Activated T-helper 1 cell treated with anti-CD3 and anti-CD28 coated beads, Interleukin-12 subunit alpha, Interleukin-12 subunit beta, Interleukin-2, Interleukin-4 antibody, amounts not matched to agents 30 ng/mL and 10 ng/mL and 1 ng/mL, durations not matched to agents 14 hours and 24 hours and 36 hours (primary cell): ENCODE results near the gene CCDC172. TPM values are rescaled to one million over a fixed set of nuclear protein-coding genes. Genes with fewer than 3 reads are reported as not detected.

Experiments used
- DNase-seq: peaks from one replicate; pipeline ENCODE4 v3.0.0; 2021; ENCODE audit warnings: low spot score
- H3K27ac Mint-ChIP-seq: one replicate; pipeline ENCODE4 v1.8.0; 2021; ENCODE audit warnings: mild to moderate bottlenecking, mixed read lengths
- H3K27me3 Mint-ChIP-seq: one replicate; pipeline ENCODE4 v1.8.0; 2022; ENCODE audit warnings: mild to moderate bottlenecking, moderate library complexity, mixed read lengths; ENCODE audit not compliant: insufficient read depth
- H3K36me3 Mint-ChIP-seq: one replicate; pipeline ENCODE4 v1.8.0; 2021; ENCODE audit warnings: low read depth, mixed read lengths
- H3K4me1 Mint-ChIP-seq: one replicate; pipeline ENCODE4 v1.8.0; 2021; ENCODE audit warnings: low read depth, mixed read lengths
- H3K4me3 Mint-ChIP-seq: one replicate; pipeline ENCODE4 v1.8.0; 2021; ENCODE audit warnings: mild to moderate bottlenecking, moderate library complexity, mixed read lengths
- H3K9me3 Mint-ChIP-seq: one replicate; pipeline ENCODE4 v1.8.0; 2021; ENCODE audit warnings: mixed read lengths
- intact Hi-C: fragments of 100-400 bp; cut with micrococcal nuclease; formaldehyde crosslinking; loops from one replicate; pipeline ENCODE4 v1.15.1; 2024
- total RNA-seq: library from RNA; stranded (reverse); gene quantifications from 2 replicates; pipeline ENCODE4 v1.2.3, GENCODE V29; 2022

The CCDC172 gene
- total RNA-seq, 1 donor from 2014 or later = not detected

- H3K27ac Mint-ChIP-seq = no peak overlapping the region
- intact Hi-C loops = no loop called here
- no peaks in the 10 kb centered on the region for H3K9me3 Mint-ChIP-seq
- no peak for DNase-seq
- no peaks in the 10 kb centered on the region for H3K36me3 Mint-ChIP-seq
- H3K4me1 Mint-ChIP-seq = no peaks in the 10 kb centered on the region
- H3K4me3 Mint-ChIP-seq = no peak overlapping the region
- H3K27me3 Mint-ChIP-seq = no peaks in the 10 kb centered on the region
These were observed 93.6 kb downstream of the CCDC172 start for GRCh38 chr10:116417821-116418220.

DNA sequence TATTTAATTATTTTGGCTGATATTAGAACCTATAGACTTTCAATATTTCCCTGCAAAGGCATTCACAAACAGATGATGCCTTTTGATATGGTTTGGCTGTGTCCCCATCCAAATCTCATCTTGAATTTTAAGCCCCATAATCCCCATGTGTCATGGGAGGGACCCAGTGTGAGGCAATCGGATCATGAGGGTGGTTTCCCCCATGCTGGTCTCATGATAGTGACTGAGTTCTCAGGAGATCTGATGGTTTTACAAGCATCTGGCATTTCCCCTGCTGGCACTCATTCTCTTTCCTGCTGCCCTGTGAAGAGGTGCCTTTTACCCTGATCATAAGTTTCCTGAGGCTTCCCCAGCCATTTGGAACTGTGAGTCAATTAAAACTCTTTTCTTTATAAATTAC is 94.1 kb downstream of the CCDC172 start:
- no peaks in the 10 kb centered on the region for H3K36me3 Mint-ChIP-seq
- no peaks in the 10 kb centered on the region for H3K4me1 Mint-ChIP-seq
- H3K27me3 Mint-ChIP-seq = no peaks in the 10 kb centered on the region
- no peak overlapping the region for H3K4me3 Mint-ChIP-seq
- intact Hi-C loops = no loop called here
- DNase-seq = no peak
- no peak overlapping the region for H3K27ac Mint-ChIP-seq
- H3K9me3 Mint-ChIP-seq = no peaks in the 10 kb centered on the region

DNA sequence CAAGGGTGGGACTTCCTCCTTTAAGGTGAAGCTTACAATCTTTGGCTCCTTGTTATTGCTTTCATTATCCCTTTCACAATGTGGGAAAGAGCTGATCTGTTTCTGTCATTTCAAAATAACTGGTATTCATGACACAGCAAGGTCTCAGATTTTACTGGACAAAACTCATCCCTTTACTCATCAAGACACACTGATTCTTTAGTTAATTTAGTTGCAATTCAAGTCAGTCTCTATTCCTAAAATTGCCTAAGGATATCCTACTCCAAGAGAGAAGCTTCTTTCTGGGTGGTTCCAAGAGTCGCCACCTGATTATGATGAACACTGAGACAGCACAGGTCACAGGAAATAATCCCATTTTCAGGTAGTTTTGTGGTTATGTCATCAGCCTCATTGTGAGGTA is 97.6 kb downstream of the CCDC172 start:
- H3K27me3 Mint-ChIP-seq = no peaks in the 10 kb centered on the region
- no peaks in the 10 kb centered on the region for H3K4me1 Mint-ChIP-seq
- H3K9me3 Mint-ChIP-seq = no peaks in the 10 kb centered on the region
- H3K36me3 Mint-ChIP-seq = no peaks in the 10 kb centered on the region
- H3K27ac Mint-ChIP-seq = no peak overlapping the region
- no peak overlapping the region for H3K4me3 Mint-ChIP-seq
- intact Hi-C loops = no loop called here
- no peak for DNase-seq

- intact Hi-C loops = no loop called here
- Mint-ChIP-seq H3K9me3 (no peaks in the 10 kb centered on the region), H3K4me1 (no peaks in the 10 kb centered on the region)
These were observed 103.4 kb downstream of the CCDC172 start, which contains the start of gene PNLIPRP3 for GRCh38 chr10:116427671-116428070. Gene PNLIPRP3 (plus strand): TSS chr10:116427847. CDS start chr10:116428013, 166 bp downstream.

DNA sequence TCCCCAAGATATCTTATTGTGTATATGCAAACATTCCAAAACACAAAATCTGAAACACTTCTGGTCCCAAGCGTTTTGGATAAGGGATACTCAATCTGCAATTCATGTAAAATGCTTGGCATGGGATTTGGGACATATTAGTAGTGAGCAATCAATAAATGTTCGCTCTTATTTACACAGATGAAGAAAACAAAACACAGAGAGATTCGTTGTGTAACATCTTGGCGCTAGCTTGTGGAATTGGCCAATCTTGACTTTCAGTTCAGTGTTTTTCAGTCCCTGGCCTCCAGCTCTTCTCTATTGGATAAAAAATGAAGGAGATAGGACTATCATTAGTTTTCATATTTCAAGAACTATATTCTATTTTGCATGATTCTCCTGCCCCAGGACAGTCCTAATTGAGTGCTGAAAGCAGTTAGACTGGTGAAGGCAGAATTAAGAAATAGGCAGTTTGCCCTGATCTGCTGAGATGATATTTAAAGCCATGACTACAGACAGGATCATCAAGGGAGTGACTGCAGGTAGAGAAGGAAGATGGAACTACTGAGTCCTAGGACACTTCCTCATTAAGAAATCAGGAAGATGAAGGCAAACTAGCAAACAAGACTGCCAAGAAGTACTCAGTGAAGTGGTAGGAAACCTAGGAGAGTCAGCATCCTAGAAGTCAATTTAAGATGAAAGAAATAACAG is 105.2 kb downstream of the CCDC172 start:
- Mint-ChIP-seq H3K27ac (no peak overlapping the region), H3K36me3 (no peaks in the 10 kb centered on the region), H3K4me1 (no peaks in the 10 kb centered on the region), H3K9me3 (no peaks in the 10 kb centered on the region), H3K27me3 (no peaks in the 10 kb centered on the region), H3K4me3 (no peak overlapping the region)
- DNase-seq = no peak
- intact Hi-C loops = no loop called here

More at GRCh38 chr10:116427671-116428070, 103.4 kb downstream of the CCDC172 start, which contains the start of gene PNLIPRP3:
- H3K4me3 Mint-ChIP-seq = no peak within 1 kb of the TSS
- H3K27ac Mint-ChIP-seq = no peak within 1 kb of the TSS
- H3K27me3 Mint-ChIP-seq = no peaks in the 10 kb centered on the region
- no peaks in the 10 kb centered on the region for H3K36me3 Mint-ChIP-seq
- no peak for DNase-seq

Other genes starting within 250 kb of the CCDC172 start
- not detected in 2 replicates for gene GFRA1, start 51.2 kb upstream of the CCDC172 start, total RNA-seq
- gene PNLIPRP3, start 103.4 kb downstream of the CCDC172 start, total RNA-seq = not detected in 2 replicates
- not detected in 2 replicates for gene PNLIP, start 221.5 kb downstream of the CCDC172 start, total RNA-seq